ENCODE data around the gene ERAP2.
"Not testable (repeated sequence)": the region's sequence is repeated elsewhere in the genome, so short reads cannot be mapped to it uniquely, and the experiment has no call there.

The ERAP2 gene, protein sequence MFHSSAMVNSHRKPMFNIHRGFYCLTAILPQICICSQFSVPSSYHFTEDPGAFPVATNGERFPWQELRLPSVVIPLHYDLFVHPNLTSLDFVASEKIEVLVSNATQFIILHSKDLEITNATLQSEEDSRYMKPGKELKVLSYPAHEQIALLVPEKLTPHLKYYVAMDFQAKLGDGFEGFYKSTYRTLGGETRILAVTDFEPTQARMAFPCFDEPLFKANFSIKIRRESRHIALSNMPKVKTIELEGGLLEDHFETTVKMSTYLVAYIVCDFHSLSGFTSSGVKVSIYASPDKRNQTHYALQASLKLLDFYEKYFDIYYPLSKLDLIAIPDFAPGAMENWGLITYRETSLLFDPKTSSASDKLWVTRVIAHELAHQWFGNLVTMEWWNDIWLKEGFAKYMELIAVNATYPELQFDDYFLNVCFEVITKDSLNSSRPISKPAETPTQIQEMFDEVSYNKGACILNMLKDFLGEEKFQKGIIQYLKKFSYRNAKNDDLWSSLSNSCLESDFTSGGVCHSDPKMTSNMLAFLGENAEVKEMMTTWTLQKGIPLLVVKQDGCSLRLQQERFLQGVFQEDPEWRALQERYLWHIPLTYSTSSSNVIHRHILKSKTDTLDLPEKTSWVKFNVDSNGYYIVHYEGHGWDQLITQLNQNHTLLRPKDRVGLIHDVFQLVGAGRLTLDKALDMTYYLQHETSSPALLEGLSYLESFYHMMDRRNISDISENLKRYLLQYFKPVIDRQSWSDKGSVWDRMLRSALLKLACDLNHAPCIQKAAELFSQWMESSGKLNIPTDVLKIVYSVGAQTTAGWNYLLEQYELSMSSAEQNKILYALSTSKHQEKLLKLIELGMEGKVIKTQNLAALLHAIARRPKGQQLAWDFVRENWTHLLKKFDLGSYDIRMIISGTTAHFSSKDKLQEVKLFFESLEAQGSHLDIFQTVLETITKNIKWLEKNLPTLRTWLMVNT

GRCh38 chr5:96876292-96876850, at the start of gene ERAP2:
Gene ERAP2, plus strand, starts transcription at chr5:96876500. Its CDS starts 3,186 bp downstream, at chr5:96879686.
- Histone ChIP-seq H3K27me3 (ENCODE audit: control insufficient read depth, insufficient read depth, low read length) (no peaks in the 10 kb centered on the region), H3K9me3 (ENCODE audit: control insufficient read depth, insufficient read depth, low read length) (no peaks in the 10 kb centered on the region), H3K4me1 (ENCODE audit: control insufficient read depth, insufficient read depth, low read length) (peaks cover 8% of the 10 kb centered on the region; the same call in 1 of the 2 replicates), H3K4me3 (ENCODE audit: low read depth, low read length) (peak within 1 kb of the TSS; percentile 9; the same call in 1 of the 2 replicates), H3K9ac (ENCODE audit: low read depth, low read length) (no peak within 1 kb of the TSS), H3K36me3 (ENCODE audit: control insufficient read depth, insufficient read depth, low read length) (no peaks in the 10 kb centered on the region), H3K27ac (ENCODE audit: low read depth, low read length) (no peak within 1 kb of the TSS)

DNA sequence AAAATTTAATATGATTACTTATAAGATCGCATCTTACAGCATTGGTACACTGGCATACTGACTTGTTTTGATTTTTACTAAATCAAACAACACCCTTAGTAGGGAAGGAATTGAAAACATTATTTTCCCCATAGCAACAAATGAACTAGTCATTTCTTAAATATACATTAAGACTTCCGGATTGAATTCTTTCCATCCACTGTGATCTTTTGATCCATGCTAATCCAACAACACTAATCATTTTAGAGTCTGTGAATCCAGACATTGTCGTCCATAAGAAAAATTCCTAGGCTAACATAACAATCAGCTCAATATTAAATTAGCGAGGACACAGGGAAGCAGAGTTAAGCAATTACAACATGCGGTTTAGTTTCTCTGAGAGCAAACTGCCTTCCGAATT, 47.0 kb upstream of the ERAP2 start:
- no peak overlapping the region for H3K4me3 ChIP-seq (ENCODE audit: low read depth, low read length)
- H3K4me1 ChIP-seq (ENCODE audit: control insufficient read depth, insufficient read depth, low read length), result no peaks in the 10 kb centered on the region
- H3K27me3 ChIP-seq (ENCODE audit: control insufficient read depth, insufficient read depth, low read length), result no peaks in the 10 kb centered on the region
- no peak overlapping the region for H3K27ac ChIP-seq (ENCODE audit: low read depth, low read length)
- H3K36me3 ChIP-seq (ENCODE audit: control insufficient read depth, insufficient read depth, low read length), result no peaks in the 10 kb centered on the region
- no peak overlapping the region for H3K9ac ChIP-seq (ENCODE audit: low read depth, low read length)
- no peaks in the 10 kb centered on the region for H3K9me3 ChIP-seq (ENCODE audit: control insufficient read depth, insufficient read depth, low read length)

GRCh38 chr5:96834016-96834415, 42.3 kb upstream of the ERAP2 start:
- no peaks in the 10 kb centered on the region for H3K9me3 ChIP-seq (ENCODE audit: control insufficient read depth, insufficient read depth, low read length)
- H3K36me3 ChIP-seq (ENCODE audit: control insufficient read depth, insufficient read depth, low read length), result no peaks in the 10 kb centered on the region
- H3K27ac ChIP-seq (ENCODE audit: low read depth, low read length), result no peak overlapping the region
- no peaks in the 10 kb centered on the region for H3K4me1 ChIP-seq (ENCODE audit: control insufficient read depth, insufficient read depth, low read length)
- no peaks in the 10 kb centered on the region for H3K27me3 ChIP-seq (ENCODE audit: control insufficient read depth, insufficient read depth, low read length)
- no peak overlapping the region for H3K4me3 ChIP-seq (ENCODE audit: low read depth, low read length)
- no peak overlapping the region for H3K9ac ChIP-seq (ENCODE audit: low read depth, low read length)

- H3K27me3 ChIP-seq (ENCODE audit: control insufficient read depth, insufficient read depth, low read length), result no peaks in the 10 kb centered on the region
- no peak overlapping the region for H3K9ac ChIP-seq (ENCODE audit: low read depth, low read length)
- no peaks in the 10 kb centered on the region for H3K9me3 ChIP-seq (ENCODE audit: control insufficient read depth, insufficient read depth, low read length)
- no peaks in the 10 kb centered on the region for H3K4me1 ChIP-seq (ENCODE audit: control insufficient read depth, insufficient read depth, low read length)
- H3K27ac ChIP-seq (ENCODE audit: low read depth, low read length), result no peak overlapping the region
- no peak overlapping the region for H3K4me3 ChIP-seq (ENCODE audit: low read depth, low read length)
- H3K36me3 ChIP-seq (ENCODE audit: control insufficient read depth, insufficient read depth, low read length), result no peaks in the 10 kb centered on the region
These were observed 40.5 kb upstream of the ERAP2 start for GRCh38 chr5:96835791-96836191.

- no peak overlapping the region for H3K27ac ChIP-seq (ENCODE audit: low read depth, low read length)
- H3K27me3 ChIP-seq (ENCODE audit: control insufficient read depth, insufficient read depth, low read length), result no peaks in the 10 kb centered on the region
- H3K9me3 ChIP-seq (ENCODE audit: control insufficient read depth, insufficient read depth, low read length), result no peaks in the 10 kb centered on the region
- H3K4me3 ChIP-seq (ENCODE audit: low read depth, low read length), result no peak overlapping the region
- H3K9ac ChIP-seq (ENCODE audit: low read depth, low read length), result no peak overlapping the region
- H3K4me1 ChIP-seq (ENCODE audit: control insufficient read depth, insufficient read depth, low read length), result no peaks in the 10 kb centered on the region
- H3K36me3 ChIP-seq (ENCODE audit: control insufficient read depth, insufficient read depth, low read length), result no peaks in the 10 kb centered on the region
These were observed 39.5 kb upstream of the ERAP2 start for GRCh38 chr5:96836817-96837216.

GRCh38 chr5:96837303-96837702, 39.0 kb upstream of the ERAP2 start:
- H3K9ac ChIP-seq (ENCODE audit: low read depth, low read length), result no peak overlapping the region
- no peaks in the 10 kb centered on the region for H3K4me1 ChIP-seq (ENCODE audit: control insufficient read depth, insufficient read depth, low read length)
- no peak overlapping the region for H3K4me3 ChIP-seq (ENCODE audit: low read depth, low read length)

DNA sequence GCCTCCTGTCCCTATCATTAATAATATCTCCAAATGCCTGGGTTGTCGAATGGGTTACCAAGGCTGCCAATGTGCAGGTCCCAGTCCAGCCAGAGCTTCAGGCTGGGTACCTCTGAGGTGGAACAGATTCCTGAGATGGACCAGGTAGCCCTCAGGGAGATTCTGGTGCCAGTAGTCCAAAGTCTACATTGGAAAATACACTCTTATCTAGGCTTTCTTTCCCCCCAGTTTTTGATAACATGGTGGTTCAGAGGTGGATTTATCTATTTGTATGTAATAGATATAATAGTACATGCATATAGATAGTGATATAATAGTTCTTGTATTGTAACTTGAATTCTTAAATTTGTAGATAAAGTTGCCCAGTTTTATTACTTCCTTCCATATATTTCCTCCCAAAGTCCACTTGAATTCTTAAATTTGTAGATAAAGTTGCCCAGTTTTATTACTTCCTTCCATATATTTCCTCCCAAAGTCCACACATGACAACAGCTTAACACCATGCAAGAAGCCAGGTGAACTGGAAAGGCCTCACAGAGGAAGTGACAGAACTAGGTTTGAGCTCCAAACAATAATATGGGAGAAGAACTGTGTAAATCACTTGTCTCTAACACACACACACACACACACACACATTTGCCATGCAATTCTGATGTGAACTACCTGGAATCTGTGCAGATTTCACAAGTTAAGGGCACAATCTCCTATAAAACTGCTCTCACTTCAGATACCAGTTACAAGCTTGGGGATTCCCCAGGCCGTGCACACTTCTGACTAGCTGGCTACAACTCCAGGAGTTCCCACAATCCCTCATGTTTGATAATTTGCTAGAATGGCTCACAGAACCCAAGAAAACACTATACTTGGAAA, 37.9 kb upstream of the ERAP2 start:
- H3K27ac ChIP-seq (ENCODE audit: low read depth, low read length), result no peak overlapping the region
- no peak overlapping the region for H3K4me3 ChIP-seq (ENCODE audit: low read depth, low read length)
- H3K4me1 ChIP-seq (ENCODE audit: control insufficient read depth, insufficient read depth, low read length), result no peaks in the 10 kb centered on the region
- H3K9me3 ChIP-seq (ENCODE audit: control insufficient read depth, insufficient read depth, low read length), result no peaks in the 10 kb centered on the region
- H3K36me3 ChIP-seq (ENCODE audit: control insufficient read depth, insufficient read depth, low read length), result no peaks in the 10 kb centered on the region
- H3K27me3 ChIP-seq (ENCODE audit: control insufficient read depth, insufficient read depth, low read length), result no peaks in the 10 kb centered on the region
- no peak overlapping the region for H3K9ac ChIP-seq (ENCODE audit: low read depth, low read length)

More at GRCh38 chr5:96837303-96837702, 39.0 kb upstream of the ERAP2 start:
- Histone ChIP-seq H3K36me3 (ENCODE audit: control insufficient read depth, insufficient read depth, low read length) (no peaks in the 10 kb centered on the region), H3K27ac (ENCODE audit: low read depth, low read length) (no peak overlapping the region), H3K9me3 (ENCODE audit: control insufficient read depth, insufficient read depth, low read length) (no peaks in the 10 kb centered on the region), H3K27me3 (ENCODE audit: control insufficient read depth, insufficient read depth, low read length) (no peaks in the 10 kb centered on the region)

DNA sequence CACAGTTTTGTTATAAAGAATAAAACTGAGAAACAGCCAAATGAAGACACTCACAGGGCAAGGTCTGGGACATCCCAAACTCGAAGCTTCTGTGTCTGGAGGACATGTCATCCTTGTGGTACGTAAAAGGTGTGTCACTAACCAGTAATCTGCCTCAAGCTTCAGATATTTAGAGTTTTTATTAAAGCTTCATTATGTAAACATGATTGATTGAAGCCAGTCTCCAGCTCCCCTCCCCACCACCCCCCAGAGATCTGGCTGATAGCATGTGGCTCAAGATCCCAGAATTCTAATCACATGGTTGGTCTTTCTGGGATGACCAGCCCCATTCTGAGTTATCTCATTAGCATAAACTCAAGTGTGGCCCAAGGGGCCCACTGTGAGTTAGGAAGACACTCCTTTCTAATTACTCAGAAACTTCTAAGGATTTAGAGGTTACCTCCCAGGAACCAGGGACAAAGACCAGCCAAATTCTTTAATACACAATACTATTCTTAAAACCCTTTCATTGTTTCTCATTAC, 37.2 kb upstream of the ERAP2 start:
- Histone ChIP-seq H3K4me3 (ENCODE audit: low read depth, low read length) (no peak overlapping the region), H3K27me3 (ENCODE audit: control insufficient read depth, insufficient read depth, low read length) (no peaks in the 10 kb centered on the region), H3K27ac (ENCODE audit: low read depth, low read length) (no peak overlapping the region), H3K4me1 (ENCODE audit: control insufficient read depth, insufficient read depth, low read length) (no peaks in the 10 kb centered on the region), H3K9ac (ENCODE audit: low read depth, low read length) (no peak overlapping the region), H3K36me3 (ENCODE audit: control insufficient read depth, insufficient read depth, low read length) (no peaks in the 10 kb centered on the region), H3K9me3 (ENCODE audit: control insufficient read depth, insufficient read depth, low read length) (no peaks in the 10 kb centered on the region)

DNA sequence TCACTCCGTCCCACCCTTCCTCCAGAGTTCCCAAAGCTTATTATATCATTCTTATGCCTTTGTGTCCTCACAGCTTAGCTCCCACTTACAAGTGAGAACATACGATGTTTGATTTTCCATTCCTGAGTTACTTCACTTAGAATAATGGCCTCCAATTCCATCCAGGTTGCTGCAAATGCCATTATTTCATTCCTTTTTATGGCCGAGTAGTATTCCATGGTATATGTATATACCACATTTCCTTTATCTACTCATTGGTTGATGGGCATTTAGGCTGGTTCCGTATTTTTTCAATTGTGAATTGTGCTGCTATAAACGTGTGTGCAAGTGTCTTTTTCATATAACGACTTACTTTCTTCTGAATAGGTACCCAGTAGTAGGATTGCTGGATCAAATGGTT, 34.4 kb upstream of the ERAP2 start:
- not testable (repeated sequence) for H3K4me1 ChIP-seq (ENCODE audit: control insufficient read depth, insufficient read depth, low read length)

DNA sequence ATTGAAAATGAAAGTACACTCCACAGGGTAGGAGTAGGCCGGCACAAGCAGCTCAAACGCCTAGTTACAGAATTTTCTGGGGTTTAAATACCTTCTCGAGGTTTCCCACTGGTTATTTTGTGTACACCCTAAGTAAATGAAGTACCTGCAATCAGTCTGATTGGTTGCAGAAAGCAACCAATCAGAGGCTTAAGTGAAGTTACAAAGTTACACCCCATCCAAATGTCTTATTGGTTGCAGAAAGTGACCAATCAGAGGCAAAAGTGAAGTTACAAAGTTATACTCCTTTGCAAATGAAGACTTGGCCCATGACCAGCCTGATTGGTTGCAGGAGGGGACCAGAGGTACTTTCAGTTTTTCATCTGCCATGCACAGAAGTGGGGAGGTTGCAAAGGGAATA, 33.2 kb upstream of the ERAP2 start:
- Histone ChIP-seq H3K4me1 (ENCODE audit: control insufficient read depth, insufficient read depth, low read length) (no peaks in the 10 kb centered on the region), H3K9me3 (ENCODE audit: control insufficient read depth, insufficient read depth, low read length) (no peaks in the 10 kb centered on the region), H3K27ac (ENCODE audit: low read depth, low read length) (no peak overlapping the region), H3K36me3 (ENCODE audit: control insufficient read depth, insufficient read depth, low read length) (no peaks in the 10 kb centered on the region), H3K4me3 (ENCODE audit: low read depth, low read length) (no peak overlapping the region), H3K9ac (ENCODE audit: low read depth, low read length) (no peak overlapping the region), H3K27me3 (ENCODE audit: control insufficient read depth, insufficient read depth, low read length) (no peaks in the 10 kb centered on the region)

More for the DNA sequence above, 34.4 kb upstream of the ERAP2 start:
- not testable (repeated sequence) for H3K9me3 ChIP-seq (ENCODE audit: control insufficient read depth, insufficient read depth, low read length); H3K9ac ChIP-seq (ENCODE audit: low read depth, low read length); H3K27me3 ChIP-seq (ENCODE audit: control insufficient read depth, insufficient read depth, low read length); H3K27ac ChIP-seq (ENCODE audit: low read depth, low read length); H3K36me3 ChIP-seq (ENCODE audit: control insufficient read depth, insufficient read depth, low read length); H3K4me3 ChIP-seq (ENCODE audit: low read depth, low read length)

Measured in HUES48 (cell line).